Peyer's patch (tissue), 4 donors: ENCODE measurements around the gene PCDHA7.

ENCODE experiments used
- POLR2A ChIP-seq, 2 donors: fragments of 450-650 bp; IDR thresholded peaks; one replicate each; pipeline ENCODE4 v1.5.1; 2017; ENCODE audit warnings: antibody characterized with exemption in 2 of 2, mild to moderate bottlenecking in 2 of 2, moderate library complexity in 2 of 2
- TF ChIP-seq, protein P1 (sequence below), 6 experiments: fragments of 450-650 bp in 4 of 6; fragments of 200-600 bp in 2 of 6; sonication (generic) in 1 of 6; IDR thresholded peaks; one replicate each; pipeline ENCODE4 v1.5.1; 2017 to 2019; ENCODE audit warnings: antibody characterized with exemption in 6 of 6, mild to moderate bottlenecking in 3 of 6, moderate library complexity in 1 of 6

DNA sequence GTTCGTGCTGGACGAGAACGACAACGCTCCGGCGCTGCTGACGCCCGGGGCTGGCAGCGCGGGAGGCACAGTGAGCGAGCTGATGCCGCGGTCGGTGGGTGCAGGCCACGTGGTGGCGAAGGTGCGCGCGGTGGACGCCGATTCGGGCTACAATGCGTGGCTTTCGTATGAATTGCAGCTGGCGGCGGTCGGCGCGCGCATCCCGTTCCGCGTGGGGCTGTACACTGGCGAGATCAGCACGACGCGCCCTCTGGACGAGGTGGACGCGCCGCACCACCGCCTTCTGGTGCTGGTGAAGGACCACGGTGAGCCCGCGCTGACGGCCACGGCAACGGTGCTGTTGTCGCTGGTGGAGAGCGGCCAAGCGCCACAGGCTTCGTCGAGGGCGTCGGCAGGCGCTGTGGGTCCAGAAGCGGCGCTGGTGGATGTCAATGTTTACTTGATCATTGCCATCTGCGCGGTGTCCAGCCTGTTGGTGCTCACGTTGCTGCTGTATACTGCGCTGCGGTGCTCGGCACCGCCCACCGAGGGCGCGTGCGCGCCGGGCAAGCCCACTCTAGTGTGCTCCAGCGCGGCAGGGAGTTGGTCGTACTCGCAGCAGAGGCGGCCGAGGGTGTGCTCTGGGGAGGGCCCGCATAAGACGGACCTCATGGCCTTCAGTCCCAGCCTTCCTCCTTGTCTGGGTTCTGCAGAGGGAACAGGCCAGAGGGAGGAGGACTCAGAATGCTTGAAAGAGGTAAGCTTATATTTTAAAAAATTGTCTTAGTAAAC lies 50.0 kb downstream of the PCDHA7 start:
- TF ChIP-seq, protein P1, sequence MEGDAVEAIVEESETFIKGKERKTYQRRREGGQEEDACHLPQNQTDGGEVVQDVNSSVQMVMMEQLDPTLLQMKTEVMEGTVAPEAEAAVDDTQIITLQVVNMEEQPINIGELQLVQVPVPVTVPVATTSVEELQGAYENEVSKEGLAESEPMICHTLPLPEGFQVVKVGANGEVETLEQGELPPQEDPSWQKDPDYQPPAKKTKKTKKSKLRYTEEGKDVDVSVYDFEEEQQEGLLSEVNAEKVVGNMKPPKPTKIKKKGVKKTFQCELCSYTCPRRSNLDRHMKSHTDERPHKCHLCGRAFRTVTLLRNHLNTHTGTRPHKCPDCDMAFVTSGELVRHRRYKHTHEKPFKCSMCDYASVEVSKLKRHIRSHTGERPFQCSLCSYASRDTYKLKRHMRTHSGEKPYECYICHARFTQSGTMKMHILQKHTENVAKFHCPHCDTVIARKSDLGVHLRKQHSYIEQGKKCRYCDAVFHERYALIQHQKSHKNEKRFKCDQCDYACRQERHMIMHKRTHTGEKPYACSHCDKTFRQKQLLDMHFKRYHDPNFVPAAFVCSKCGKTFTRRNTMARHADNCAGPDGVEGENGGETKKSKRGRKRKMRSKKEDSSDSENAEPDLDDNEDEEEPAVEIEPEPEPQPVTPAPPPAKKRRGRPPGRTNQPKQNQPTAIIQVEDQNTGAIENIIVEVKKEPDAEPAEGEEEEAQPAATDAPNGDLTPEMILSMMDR (IDR thresholded peaks at IDR 0.05): no peak
- TF ChIP-seq POLR2A (IDR thresholded peaks at IDR 0.05): no peak
